IMR-90 (cell line): Measurements from ENCODE around the gene NUDT1. TPM values are rescaled to one million over a fixed set of nuclear protein-coding genes. Genes with fewer than 3 reads are reported as not detected.

ENCODE experiments used
- ATAC-seq: fragments of 200-7000 bp; cut with Tn5 transposase; 2 replicates; pipeline ENCODE4 v1.9.1; 2020; ENCODE audit warnings: low read depth, mild to moderate bottlenecking, moderate library complexity
- BruUV-seq: library from RNA; stranded (reverse); fragments of 400-500 nt; replicated peaks from 2 replicates; lab custom pipeline; 2021; lab: Mats Ljungman, UMichigan
- CTCF ChIA-PET: fragments of 300-600 bp; formaldehyde crosslinking; extraction: SDS; loops from one replicate; lab custom pipeline; 2021; ENCODE audit warnings: antibody characterized with exemption; lab: Yijun Ruan, JAX
- POLR2A ChIA-PET: fragments of 300-600 bp; sonication (Branson Sonifier 250); formaldehyde crosslinking; loops from one replicate; lab custom pipeline; 2022; ENCODE audit warnings: antibody characterized with exemption; ENCODE audit not compliant: unreplicated experiment; lab: Charles Lee
- DNase-seq: peaks from one replicate; pipeline ENCODE4 v3.0.0; 2013
- H2AFZ ChIP-seq: replicated peaks from 2 replicates; pipeline ENCODE3; 2013; ENCODE audit warnings: low read length, mild to moderate bottlenecking; ENCODE audit not compliant: poor library complexity
- H2AK5ac ChIP-seq: 2 replicates; pipeline ENCODE4 v1.6.1; 2013; ENCODE audit warnings: low read depth, low read length, inconsistent platforms
- H2AK9ac ChIP-seq: replicated peaks from 2 replicates; pipeline ENCODE3; 2013; ENCODE audit warnings: mild to moderate bottlenecking, low read depth, low read length, moderate library complexity; ENCODE audit not compliant: poor library complexity
- H2BK120ac ChIP-seq: 2 replicates; pipeline ENCODE4 v1.6.1; 2013; ENCODE audit warnings: low read depth, low read length, inconsistent platforms
- H2BK15ac ChIP-seq: 3 replicates; pipeline ENCODE4 v1.6.1; 2013; ENCODE audit warnings: low read depth, low read length, inconsistent platforms
- H2BK20ac ChIP-seq: 2 replicates; pipeline ENCODE4 v1.6.1; 2013; ENCODE audit warnings: low read depth, mild to moderate bottlenecking, inconsistent platforms, low read length, moderate library complexity
- H2BK5ac ChIP-seq: 2 replicates; pipeline ENCODE4 v1.6.1; 2013; ENCODE audit warnings: mild to moderate bottlenecking, low read depth, low read length, inconsistent platforms; ENCODE audit not compliant: poor library complexity, severe bottlenecking
- H3K14ac ChIP-seq: replicated peaks from 2 replicates; pipeline ENCODE4 v1.6.1; 2013; ENCODE audit warnings: low read depth, low read length, inconsistent platforms
- H3K18ac ChIP-seq: 2 replicates; pipeline ENCODE4 v1.6.1; 2013; ENCODE audit warnings: low read depth, low read length, control low read depth
- H3K23ac ChIP-seq: 2 replicates; pipeline ENCODE4 v1.6.1; 2013; ENCODE audit warnings: low read depth, low read length, inconsistent platforms
- H3K27ac ChIP-seq: 2 replicates; pipeline ENCODE4 v1.5.1; 2013; ENCODE audit warnings: mild to moderate bottlenecking, control low read depth, low read length; ENCODE audit not compliant: insufficient read depth
- H3K27me3 ChIP-seq: 2 replicates; pipeline ENCODE4 v1.6.1; 2013; ENCODE audit warnings: low read length; ENCODE audit not compliant: control insufficient read depth, insufficient read depth
- H3K36me3 ChIP-seq: 2 replicates; pipeline ENCODE4 v1.6.1; 2013; ENCODE audit warnings: low read length, mixed read lengths; ENCODE audit not compliant: control insufficient read depth, insufficient read depth
- H3K4ac ChIP-seq: 2 replicates; pipeline ENCODE4 v1.6.1; 2013; ENCODE audit warnings: low read depth, low read length, inconsistent platforms
- H3K4me1 ChIP-seq: 2 replicates; pipeline ENCODE4 v1.6.1; 2013; ENCODE audit warnings: low read length, mixed read lengths; ENCODE audit not compliant: control insufficient read depth, insufficient read depth
- H3K4me2 ChIP-seq: 2 replicates; pipeline ENCODE4 v1.6.1; 2013; ENCODE audit warnings: low read depth, mild to moderate bottlenecking, control low read depth, low read length, moderate library complexity
- H3K4me3 ChIP-seq: 2 replicates; pipeline ENCODE4 v1.5.1; 2013; ENCODE audit warnings: low read depth, mild to moderate bottlenecking, control low read depth, low read length, moderate library complexity; ENCODE audit not compliant: insufficient read depth
- H3K56ac ChIP-seq: 2 replicates; pipeline ENCODE4 v1.6.1; 2013; ENCODE audit warnings: low read length, inconsistent platforms; ENCODE audit not compliant: insufficient read depth; ENCODE audit errors: extremely low read depth
- H3K79me1 ChIP-seq, 2 experiments: 2 replicates each; pipeline ENCODE4 v1.6.1; 2013; ENCODE audit warnings: low read length in 2 of 2, inconsistent platforms in 1 of 2, low read depth in 1 of 2
- H3K9ac ChIP-seq: 2 replicates; pipeline ENCODE4 v1.6.1; 2013; ENCODE audit warnings: low read depth, low read length, control low read depth
- H3K9me1 ChIP-seq: 2 replicates; pipeline ENCODE4 v1.6.1; 2013; ENCODE audit warnings: low read length, inconsistent platforms; ENCODE audit not compliant: insufficient read depth
- H3K9me3 ChIP-seq: 2 replicates; pipeline ENCODE4 v1.6.1; 2013; ENCODE audit warnings: low read length; ENCODE audit not compliant: control insufficient read depth, insufficient read depth
- H4K20me1 ChIP-seq: 2 replicates; pipeline ENCODE4 v1.6.1; 2013; ENCODE audit warnings: low read length, inconsistent platforms; ENCODE audit not compliant: insufficient read depth
- H4K5ac ChIP-seq: 2 replicates; pipeline ENCODE4 v1.6.1; 2013; ENCODE audit warnings: mild to moderate bottlenecking, low read depth, low read length, control low read depth
- H4K8ac ChIP-seq, 2 experiments: 2 replicates each; pipeline ENCODE4 v1.6.1; 2013; ENCODE audit warnings: low read depth in 2 of 2, low read length in 2 of 2, control low read depth in 1 of 2, inconsistent platforms in 1 of 2
- H4K91ac ChIP-seq: 2 replicates; pipeline ENCODE4 v1.6.1; 2013; ENCODE audit warnings: low read depth, low read length, inconsistent platforms; ENCODE audit not compliant: insufficient read depth
- FOS ChIP-seq: fragments of 150-350 bp; IDR thresholded peaks from 2 replicates; pipeline ENCODE4 v1.6.1; 2016; ENCODE audit warnings: low read depth, low read length
- POLR2A ChIP-seq: IDR thresholded peaks from 2 replicates; pipeline ENCODE4 v1.6.1; 2012; ENCODE audit warnings: mild to moderate bottlenecking, low read depth, low read length
- RAD21 ChIP-seq: IDR thresholded peaks from 2 replicates; pipeline ENCODE4 v1.6.1; 2012; ENCODE audit warnings: low read length, improper control_type of control experiment
- RCOR1 ChIP-seq: IDR thresholded peaks from 2 replicates; pipeline ENCODE4 v1.6.1; 2012; ENCODE audit warnings: mild to moderate bottlenecking, low read length, improper control_type of control experiment; ENCODE audit not compliant: insufficient replicate concordance
- SMC3 ChIP-seq: fragments of 150-350 bp; IDR thresholded peaks from 2 replicates; pipeline ENCODE4 v1.6.1; 2016; ENCODE audit warnings: low read depth, mild to moderate bottlenecking, antibody characterized with exemption, low read length, moderate library complexity
- WGBS, 2 experiments: methylation state at CpG; one replicate each; pipeline versions ENCODE4 v1.1.5 to v1.1.7; 2013; ENCODE audit warnings: missing lambda C conversion rate in 2 of 2; ENCODE audit not compliant: insufficient read length in 1 of 2; ENCODE audit errors: extremely low coverage in 2 of 2; 5-methylcytosine and 5-hydroxymethylcytosine counted together
- dilution Hi-C: fragments of 300-500 bp; cut with HindIII; formaldehyde crosslinking; loops from one replicate; pipeline ENCODE4 v1.14.3; 2018; ENCODE audit warnings: low sequenced_read_pairs; ENCODE audit not compliant: unreplicated experiment
- in situ Hi-C: fragments of 300-500 bp; cut with MboI; formaldehyde crosslinking; loops from 3 replicates; pipeline ENCODE4 v1.14.3; 2019; ENCODE audit warnings: low sequenced_read_pairs, inconsistent platforms, mixed read lengths
- intact Hi-C: fragments of 100-400 bp; cut with micrococcal nuclease; formaldehyde crosslinking; loops from 2 replicates; pipeline ENCODE4 v1.10.0; 2022
- polyA plus RNA-seq, 3 experiments: library from polyadenylated mRNA; depleted of rRNA; stranded (reverse); fragments of >200 nt; gene quantifications; 2 replicates each; pipeline ENCODE4 v1.2.3, GENCODE V29; 2012; ENCODE audit warnings: low replicate concordance in 1 of 3
- total RNA-seq: library from RNA; depleted of rRNA; stranded (reverse); fragments of >200 nt; gene quantifications from 2 replicates; pipeline ENCODE4 v1.2.3, GENCODE V29; 2012
- TF ChIP-seq, protein P1 (sequence below): fragments of 150-350 bp; IDR thresholded peaks from 2 replicates; pipeline ENCODE4 v1.6.1; 2016; ENCODE audit warnings: low read depth, mild to moderate bottlenecking, low read length, moderate library complexity, borderline replicate concordance
- TF ChIP-seq, protein P2 (sequence below): conservative IDR thresholded peaks from 2 replicates; pipeline ENCODE4 v1.5.1; 2012; ENCODE audit warnings: mild to moderate bottlenecking, low read depth, low read length, improper control_type of control experiment

The NUDT1 gene
- total and polyA plus RNA-seq, 2 of the 4 experiments (the other 2 are of a cell fraction), result 33.4 to 49.1 TPM

DNA sequence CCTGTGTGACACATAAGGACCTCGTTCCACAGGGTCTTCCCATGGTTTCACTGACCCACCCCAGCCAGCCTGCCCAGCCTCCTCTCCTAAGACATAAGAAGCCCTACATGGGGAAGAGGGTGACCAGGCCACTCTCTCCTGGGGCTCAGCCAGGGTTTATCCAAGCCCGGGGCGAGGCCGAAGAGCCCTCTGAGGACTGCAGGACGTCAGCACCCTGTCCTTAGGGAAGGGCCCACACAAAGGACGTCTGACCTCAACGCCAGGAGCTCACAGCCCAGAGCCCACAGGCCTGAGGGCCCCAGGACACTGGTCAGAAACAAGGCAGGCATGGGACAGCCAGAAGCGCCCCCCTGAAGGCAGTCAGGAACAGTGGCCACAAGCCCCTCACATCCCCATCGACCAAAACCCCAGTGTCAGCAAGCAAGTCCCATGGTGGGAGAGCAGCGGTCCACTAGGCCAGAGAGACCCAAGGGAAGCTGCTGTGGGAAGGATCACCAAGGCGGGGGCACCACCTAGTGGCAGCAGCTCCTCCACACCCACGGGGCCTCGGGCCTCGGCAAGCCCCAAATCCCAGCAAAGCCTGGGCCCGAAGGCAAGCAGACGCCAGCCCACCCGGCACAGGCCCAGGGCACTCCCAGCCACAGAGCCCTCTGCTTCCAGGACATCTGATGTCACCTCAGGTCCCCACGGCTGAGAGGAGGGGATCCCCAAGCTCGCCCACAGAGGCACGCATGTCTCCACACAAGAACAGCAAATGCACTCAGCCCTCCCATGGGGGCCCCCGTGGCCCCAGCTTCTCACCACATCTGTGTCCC, 32.7 kb upstream of the NUDT1 start:
- Histone ChIP-seq H3K9me3 (no peaks in the 10 kb centered on the region), H2AK9ac (peak overlapping the region; percentile 68), H3K27me3 (no peaks in the 10 kb centered on the region), H3K36me3 (peaks cover 35% of the 10 kb centered on the region), H4K8ac (no peak overlapping the region), H3K18ac (no peak overlapping the region), H3K9ac (no peak overlapping the region), H2BK15ac (no peak overlapping the region), H2BK120ac (no peak overlapping the region), H3K4me3 (no peak overlapping the region), H4K5ac (no peak overlapping the region), H3K4me2 (no peak overlapping the region), H2AK5ac (no peak overlapping the region; the same call in 1 of the 2 replicates), H3K4ac (no peak overlapping the region), H4K20me1 (peaks cover 6% of the 10 kb centered on the region; the same call in 1 of the 2 replicates), H3K27ac (no peak overlapping the region), H2BK20ac (no peak overlapping the region), H3K4me1 (peaks cover 9% of the 10 kb centered on the region), H3K23ac (no peak overlapping the region), H2AFZ (peak overlapping the region; percentile 55), H2BK5ac (no peak overlapping the region), H3K79me1 (peaks cover 0 to 11% of the 10 kb centered on the region in 2 experiments; a peak in 2 of 4 replicates), H3K56ac (no peak overlapping the region), H3K14ac (no peak overlapping the region), H4K91ac (no peak overlapping the region), H3K9me1 (peaks cover 13% of the 10 kb centered on the region)
- POLR2A ChIA-PET, result interaction anchor here (0.6 kb wide), 1 partner anchor 62 kb away, joined by 3 read pairs; no protein-coding TSS in a partner anchor
- dilution Hi-C loops (no loop called here), intact Hi-C loops (loop anchor here (1.0 to 10.0 kb wide), 3 partner anchors 105 to 630 kb away; no protein-coding TSS in a partner anchor), in situ Hi-C loops (loop anchor here (10.0 kb wide), 1 partner anchor 635 kb away; the partner anchor contains the start of gene PSMG3)
- DNase-seq (peak; percentile 68), ATAC-seq (peak; percentile 94)
- no TSS peak for BruUV-seq
- TF ChIP-seq, protein P1, sequence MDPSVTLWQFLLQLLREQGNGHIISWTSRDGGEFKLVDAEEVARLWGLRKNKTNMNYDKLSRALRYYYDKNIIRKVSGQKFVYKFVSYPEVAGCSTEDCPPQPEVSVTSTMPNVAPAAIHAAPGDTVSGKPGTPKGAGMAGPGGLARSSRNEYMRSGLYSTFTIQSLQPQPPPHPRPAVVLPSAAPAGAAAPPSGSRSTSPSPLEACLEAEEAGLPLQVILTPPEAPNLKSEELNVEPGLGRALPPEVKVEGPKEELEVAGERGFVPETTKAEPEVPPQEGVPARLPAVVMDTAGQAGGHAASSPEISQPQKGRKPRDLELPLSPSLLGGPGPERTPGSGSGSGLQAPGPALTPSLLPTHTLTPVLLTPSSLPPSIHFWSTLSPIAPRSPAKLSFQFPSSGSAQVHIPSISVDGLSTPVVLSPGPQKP, result no peak
- TF ChIP-seq RCOR1 (no peak), POLR2A (no peak), RAD21 (peak; percentile 96), FOS (no peak), SMC3 (peak; percentile 93)
- TF ChIP-seq, protein P2, sequence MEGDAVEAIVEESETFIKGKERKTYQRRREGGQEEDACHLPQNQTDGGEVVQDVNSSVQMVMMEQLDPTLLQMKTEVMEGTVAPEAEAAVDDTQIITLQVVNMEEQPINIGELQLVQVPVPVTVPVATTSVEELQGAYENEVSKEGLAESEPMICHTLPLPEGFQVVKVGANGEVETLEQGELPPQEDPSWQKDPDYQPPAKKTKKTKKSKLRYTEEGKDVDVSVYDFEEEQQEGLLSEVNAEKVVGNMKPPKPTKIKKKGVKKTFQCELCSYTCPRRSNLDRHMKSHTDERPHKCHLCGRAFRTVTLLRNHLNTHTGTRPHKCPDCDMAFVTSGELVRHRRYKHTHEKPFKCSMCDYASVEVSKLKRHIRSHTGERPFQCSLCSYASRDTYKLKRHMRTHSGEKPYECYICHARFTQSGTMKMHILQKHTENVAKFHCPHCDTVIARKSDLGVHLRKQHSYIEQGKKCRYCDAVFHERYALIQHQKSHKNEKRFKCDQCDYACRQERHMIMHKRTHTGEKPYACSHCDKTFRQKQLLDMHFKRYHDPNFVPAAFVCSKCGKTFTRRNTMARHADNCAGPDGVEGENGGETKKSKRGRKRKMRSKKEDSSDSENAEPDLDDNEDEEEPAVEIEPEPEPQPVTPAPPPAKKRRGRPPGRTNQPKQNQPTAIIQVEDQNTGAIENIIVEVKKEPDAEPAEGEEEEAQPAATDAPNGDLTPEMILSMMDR, result peak; percentile 87
- CTCF ChIA-PET, result no interaction called here
- WGBS, 2 experiments, result 73% methylated on average over 11 of the region's 21 CpGs; no CpG with 5 or more reads in 1 of the 2 experiments
